ENCODE measurements around the gene DLK1. TPM values are rescaled to one million over a fixed set of nuclear protein-coding genes. Genes with fewer than 3 reads are reported as not detected.

DLK1 gene
- total RNA-seq, 2 donors from 2014 or later: not detected

DNA sequence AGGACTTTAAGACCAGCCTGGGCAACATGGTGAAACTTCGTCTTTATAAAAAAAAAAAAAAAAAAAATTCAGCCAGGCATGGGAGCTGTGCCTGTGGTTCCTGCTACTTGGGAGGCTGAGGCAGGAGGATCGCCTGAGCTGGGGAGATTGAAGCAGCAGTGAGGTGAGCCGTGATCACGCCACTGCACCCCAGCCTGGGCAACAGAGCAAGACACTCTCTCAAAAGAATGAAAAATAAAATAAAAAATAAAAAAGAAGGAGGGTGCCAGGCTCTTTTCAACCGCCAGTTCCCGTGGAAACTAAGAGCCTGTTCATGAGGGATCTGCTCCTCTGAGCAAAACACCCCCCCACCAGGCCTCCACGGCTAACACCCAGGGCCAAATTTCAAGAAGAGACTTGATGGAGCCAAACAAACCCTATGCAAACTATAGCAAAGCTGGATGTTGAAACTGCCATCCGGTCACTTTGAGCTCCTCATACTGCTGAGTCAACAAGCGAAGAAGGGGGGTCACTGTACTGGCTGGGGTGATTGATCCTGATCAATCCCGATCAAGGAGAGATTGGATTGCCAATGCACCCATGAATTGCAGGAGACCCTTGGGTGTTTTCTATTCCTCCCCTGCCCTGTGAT lies 23.4 kb downstream of the DLK1 start:
- DNase-seq: no peak
- no peaks in the 10 kb centered on the region for H3K9me3 Mint-ChIP-seq
- H3K4me3 Mint-ChIP-seq: no peak overlapping the region
- no peaks in the 10 kb centered on the region for H3K36me3 Mint-ChIP-seq (ENCODE audit: insufficient read depth in 2 of 2)
- no peak for ATAC-seq (replicated peaks in 1 of 2)
- H3K27ac Mint-ChIP-seq: no peak overlapping the region
- no peaks in the 10 kb centered on the region for H3K4me1 Mint-ChIP-seq (ENCODE audit: low read depth)
- peaks cover 12% of the 10 kb centered on the region for H3K27me3 Mint-ChIP-seq (ENCODE audit: low read depth)

DNA sequence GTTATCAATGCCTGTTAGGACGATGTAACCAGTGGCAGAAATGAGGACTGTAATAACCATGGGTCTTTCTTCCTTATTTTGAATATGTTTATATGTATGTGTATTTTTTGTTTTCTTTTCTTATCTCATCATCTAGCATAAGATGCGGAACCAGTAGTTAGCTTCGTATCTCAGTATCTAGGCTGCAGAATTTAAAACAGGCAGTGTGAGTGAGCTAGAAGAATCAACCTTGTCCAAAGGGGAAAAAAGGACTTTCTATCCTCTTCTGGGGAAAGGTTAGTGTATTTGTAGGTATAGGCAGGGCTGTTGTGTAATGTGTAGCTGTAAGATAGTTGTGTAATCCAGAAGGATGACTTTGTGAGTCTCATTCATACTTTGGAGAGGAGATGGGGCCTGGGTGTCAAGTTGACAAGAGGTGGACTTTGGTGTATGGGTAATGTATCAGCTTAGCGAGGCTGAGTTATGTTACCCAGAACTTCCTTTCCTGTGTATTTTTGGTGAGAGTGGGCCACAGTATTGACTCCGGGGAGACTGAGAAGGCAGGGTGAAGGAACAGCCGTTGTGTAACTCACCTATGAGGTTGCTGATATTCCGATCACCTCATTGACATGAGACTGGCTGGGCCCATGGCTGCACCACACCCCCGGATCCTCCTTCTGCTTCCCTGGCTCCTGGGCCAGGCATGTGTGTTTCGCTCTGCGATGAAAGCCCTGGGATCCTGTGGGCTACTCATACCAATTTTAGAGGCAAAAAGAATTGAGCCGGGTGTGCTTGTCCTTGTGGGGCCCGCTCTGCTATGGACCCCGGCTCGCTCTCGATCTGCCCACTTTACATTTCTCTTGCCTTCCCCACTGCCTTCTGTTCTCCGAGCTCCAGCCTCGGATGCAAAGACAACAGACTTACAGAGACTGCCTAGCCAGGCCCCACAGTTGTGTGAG lies 24.3 kb downstream of the DLK1 start:
- Mint-ChIP-seq H3K4me1 (ENCODE audit: low read depth) (no peaks in the 10 kb centered on the region), H3K27ac (no peak overlapping the region), H3K4me3 (no peak overlapping the region)

DNA sequence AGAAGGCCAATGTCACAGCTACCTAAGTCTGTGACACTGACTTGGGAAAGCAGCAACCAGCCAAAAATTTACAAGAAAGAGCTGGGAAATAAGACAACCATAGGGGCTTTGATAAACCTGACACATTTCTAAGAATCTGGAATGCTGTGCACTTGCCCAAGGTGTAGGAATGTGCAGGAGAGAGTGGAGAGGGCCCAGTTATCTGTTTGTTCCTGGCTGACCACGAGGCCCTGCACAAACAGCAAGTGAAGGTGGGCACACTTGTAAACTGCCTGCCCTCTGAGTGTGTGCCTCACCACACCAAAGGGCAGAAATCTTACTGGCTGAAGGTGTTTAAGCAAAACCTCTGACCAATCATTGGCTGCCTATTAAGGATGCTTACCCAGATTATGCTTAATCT lies 27.3 kb downstream of the DLK1 start:
- Mint-ChIP-seq H3K27me3 (ENCODE audit: low read depth) (peaks cover 23% of the 10 kb centered on the region), H3K9me3 (no peaks in the 10 kb centered on the region), H3K36me3 (ENCODE audit: insufficient read depth in 2 of 2) (no peaks in the 10 kb centered on the region), H3K27ac (no peak overlapping the region), H3K4me3 (no peak overlapping the region), H3K4me1 (ENCODE audit: low read depth) (no peaks in the 10 kb centered on the region)
- DNase-seq: no peak
- no peak for ATAC-seq (replicated peaks in 1 of 2)

More for the DNA sequence above, 24.3 kb downstream of the DLK1 start:
- Mint-ChIP-seq H3K9me3 (no peaks in the 10 kb centered on the region), H3K27me3 (ENCODE audit: low read depth) (peaks cover 12% of the 10 kb centered on the region), H3K36me3 (ENCODE audit: insufficient read depth in 2 of 2) (no peaks in the 10 kb centered on the region)
- ATAC-seq (replicated peaks in 1 of 2): no peak
- DNase-seq: no peak

DNA sequence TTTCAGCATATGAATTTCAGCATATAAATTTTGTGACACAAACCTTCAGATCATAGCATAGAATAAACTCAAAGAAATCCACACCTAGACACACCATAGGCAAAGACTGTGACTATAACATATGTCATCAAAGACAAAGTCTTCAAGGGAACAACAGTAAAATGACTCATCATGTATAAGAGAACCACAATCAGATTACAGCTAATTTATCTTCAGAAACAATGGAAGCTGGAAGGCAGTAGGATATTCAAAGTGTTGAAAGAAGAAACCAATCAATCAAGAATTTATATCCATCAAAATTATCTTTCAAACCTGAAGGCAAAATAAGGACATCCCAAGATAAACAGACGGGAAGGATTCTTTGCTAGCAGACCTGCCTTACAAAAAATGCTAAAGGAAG lies 29.0 kb downstream of the DLK1 start:
- peaks cover 28% of the 10 kb centered on the region for H3K27me3 Mint-ChIP-seq (ENCODE audit: low read depth)
- no peak overlapping the region for H3K4me3 Mint-ChIP-seq
- H3K4me1 Mint-ChIP-seq (ENCODE audit: low read depth): no peaks in the 10 kb centered on the region
- no peak overlapping the region for H3K27ac Mint-ChIP-seq
- ATAC-seq (replicated peaks in 1 of 2) (peak; percentile 32 to 46), DNase-seq (no peak)
- H3K36me3 Mint-ChIP-seq (ENCODE audit: insufficient read depth in 2 of 2): no peaks in the 10 kb centered on the region
- H3K9me3 Mint-ChIP-seq: no peaks in the 10 kb centered on the region

DNA sequence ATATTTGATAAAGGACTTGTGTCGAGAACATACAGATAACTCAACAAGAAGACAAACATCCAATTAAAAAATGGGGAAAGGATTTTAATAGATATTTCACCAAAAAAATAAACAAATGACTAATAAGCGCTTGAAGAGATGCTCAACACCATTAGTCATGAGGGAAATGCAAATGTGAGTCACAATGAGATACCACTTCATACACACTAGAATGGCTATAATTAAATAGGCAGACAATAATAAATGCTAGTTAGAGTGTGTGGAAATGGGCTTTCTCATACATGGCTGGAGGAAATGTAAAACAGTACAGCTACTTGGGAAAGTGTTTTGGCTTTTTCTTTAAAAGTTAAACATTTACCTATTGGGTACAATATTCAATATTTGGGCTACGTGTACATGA lies 34.8 kb downstream of the DLK1 start:
- DNase-seq: no peak
- H3K36me3 Mint-ChIP-seq (ENCODE audit: insufficient read depth in 2 of 2): no peaks in the 10 kb centered on the region

DNA sequence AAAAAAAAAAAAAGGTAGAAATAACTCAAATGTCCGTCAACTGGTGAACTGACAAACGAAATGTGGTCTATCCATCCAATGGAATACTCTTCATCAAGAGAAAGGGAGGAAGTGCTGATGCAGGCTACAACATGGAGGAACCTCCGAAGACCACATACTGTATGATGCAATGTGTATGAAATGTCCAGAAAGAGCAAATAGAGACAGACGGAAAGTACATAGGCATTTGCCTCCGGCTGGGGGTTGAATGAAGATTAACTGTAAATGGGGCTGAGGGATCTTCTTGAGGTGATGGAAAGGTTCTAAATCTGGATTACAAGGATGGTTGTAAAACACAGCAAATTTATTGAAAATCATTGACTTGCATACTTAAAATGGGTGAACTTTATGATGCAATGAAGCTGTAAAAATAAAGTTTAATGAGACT lies 35.4 kb downstream of the DLK1 start:
- no peaks in the 10 kb centered on the region for H3K36me3 Mint-ChIP-seq (ENCODE audit: insufficient read depth in 2 of 2)
- H3K9me3 Mint-ChIP-seq: no peaks in the 10 kb centered on the region
- ATAC-seq (replicated peaks in 1 of 2) (no peak), DNase-seq (no peak)
- H3K27ac Mint-ChIP-seq: no peak overlapping the region
- H3K27me3 Mint-ChIP-seq (ENCODE audit: low read depth): peaks cover 35% of the 10 kb centered on the region
- H3K4me3 Mint-ChIP-seq: no peak overlapping the region
- no peaks in the 10 kb centered on the region for H3K4me1 Mint-ChIP-seq (ENCODE audit: low read depth)

More for the DNA sequence above, 34.8 kb downstream of the DLK1 start:
- Mint-ChIP-seq H3K9me3 (no peaks in the 10 kb centered on the region), H3K27me3 (ENCODE audit: low read depth) (peaks cover 35% of the 10 kb centered on the region), H3K27ac (no peak overlapping the region), H3K4me1 (ENCODE audit: low read depth) (no peaks in the 10 kb centered on the region), H3K4me3 (no peak overlapping the region)
- no peak for ATAC-seq (replicated peaks in 1 of 2)

DNA sequence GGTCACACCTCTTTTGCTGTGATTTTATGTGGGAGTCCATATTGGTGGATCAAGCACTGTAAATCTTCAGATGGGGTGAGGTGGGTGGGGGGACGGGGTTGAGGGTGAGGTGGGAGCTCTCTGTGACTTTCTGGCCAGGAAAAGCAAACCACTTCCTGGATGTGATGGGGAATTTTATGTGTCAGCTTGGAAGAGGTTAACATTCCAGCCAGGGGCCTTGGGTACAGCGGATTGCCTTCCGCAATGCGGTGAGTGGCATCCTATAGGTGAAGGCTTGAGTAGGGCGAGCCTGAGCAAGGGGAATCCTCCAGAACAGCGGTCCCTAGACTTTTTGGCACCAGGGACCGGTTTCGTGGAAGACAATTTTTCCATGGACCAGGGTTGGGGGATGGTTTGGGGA lies 36.2 kb downstream of the DLK1 start:
- no peak overlapping the region for H3K4me3 Mint-ChIP-seq
- peaks cover 34% of the 10 kb centered on the region for H3K27me3 Mint-ChIP-seq (ENCODE audit: low read depth)
- H3K4me1 Mint-ChIP-seq (ENCODE audit: low read depth): no peaks in the 10 kb centered on the region
- H3K9me3 Mint-ChIP-seq: no peaks in the 10 kb centered on the region
- no peak overlapping the region for H3K27ac Mint-ChIP-seq
- ATAC-seq (replicated peaks in 1 of 2): no peak
- no peaks in the 10 kb centered on the region for H3K36me3 Mint-ChIP-seq (ENCODE audit: insufficient read depth in 2 of 2)
- no peak for DNase-seq

DNA sequence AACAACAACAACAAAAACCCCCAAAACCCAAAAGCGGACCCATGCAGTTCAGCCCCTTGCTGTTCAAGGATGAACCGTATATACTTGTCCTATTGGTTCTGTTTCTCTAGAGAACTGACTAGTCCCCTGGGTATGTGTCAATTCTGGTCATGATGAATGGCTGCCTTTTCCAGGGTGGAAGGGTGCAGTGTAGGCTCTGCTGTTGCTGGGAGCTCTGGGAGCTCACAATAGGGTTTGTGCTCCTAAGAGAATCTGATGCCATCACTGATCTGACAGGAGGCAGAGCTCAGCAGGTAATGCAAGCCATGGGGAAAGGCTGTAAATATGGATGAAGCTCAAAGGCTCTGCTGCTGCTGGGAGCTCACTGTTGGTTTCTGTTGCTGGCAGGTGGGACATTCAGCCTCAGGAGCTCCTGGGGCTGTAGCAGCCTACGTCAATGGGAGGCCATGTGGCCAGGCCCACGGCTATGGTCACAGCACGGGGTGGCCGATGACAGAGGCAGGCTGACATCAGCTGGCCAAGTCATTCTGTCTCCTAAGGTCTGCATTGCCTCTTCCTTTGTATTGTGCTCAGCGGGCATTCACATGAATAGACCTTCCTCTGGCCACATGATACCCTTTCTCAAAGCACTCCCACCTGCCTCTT lies 37.9 kb downstream of the DLK1 start:
- peaks cover 18% of the 10 kb centered on the region for H3K27me3 Mint-ChIP-seq (ENCODE audit: low read depth)
- H3K36me3 Mint-ChIP-seq (ENCODE audit: insufficient read depth in 2 of 2): no peaks in the 10 kb centered on the region
- no peak for DNase-seq
- no peaks in the 10 kb centered on the region for H3K9me3 Mint-ChIP-seq
- no peak for ATAC-seq (replicated peaks in 1 of 2)
- no peak overlapping the region for H3K4me3 Mint-ChIP-seq
- no peaks in the 10 kb centered on the region for H3K4me1 Mint-ChIP-seq (ENCODE audit: low read depth)
- H3K27ac Mint-ChIP-seq: no peak overlapping the region

DNA sequence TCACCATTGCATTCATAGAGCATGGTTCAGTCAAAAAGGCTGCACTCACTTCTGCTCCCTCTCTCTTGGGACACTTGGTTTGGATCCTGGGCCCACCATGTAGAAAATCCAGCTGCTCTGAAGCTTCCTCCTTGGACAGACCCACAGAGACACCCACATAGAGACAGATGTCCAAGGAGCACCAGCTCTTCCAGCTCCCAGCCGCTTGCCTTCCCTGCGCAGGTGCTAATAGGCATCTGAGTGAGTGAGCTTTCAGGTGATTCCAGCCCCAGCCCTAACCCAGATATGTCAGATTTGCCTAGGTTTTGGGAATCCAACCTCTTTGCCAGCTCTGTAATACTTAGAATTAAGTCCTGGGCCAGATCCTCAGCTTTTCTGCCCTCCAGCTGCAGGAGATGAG lies 38.6 kb downstream of the DLK1 start:
- Mint-ChIP-seq H3K27ac (no peak overlapping the region), H3K36me3 (ENCODE audit: insufficient read depth in 2 of 2) (no peaks in the 10 kb centered on the region), H3K4me3 (no peak overlapping the region), H3K4me1 (ENCODE audit: low read depth) (no peaks in the 10 kb centered on the region), H3K9me3 (no peaks in the 10 kb centered on the region), H3K27me3 (ENCODE audit: low read depth) (peaks cover 18% of the 10 kb centered on the region)
- ATAC-seq (replicated peaks in 1 of 2): no peak
- DNase-seq: no peak

DNA sequence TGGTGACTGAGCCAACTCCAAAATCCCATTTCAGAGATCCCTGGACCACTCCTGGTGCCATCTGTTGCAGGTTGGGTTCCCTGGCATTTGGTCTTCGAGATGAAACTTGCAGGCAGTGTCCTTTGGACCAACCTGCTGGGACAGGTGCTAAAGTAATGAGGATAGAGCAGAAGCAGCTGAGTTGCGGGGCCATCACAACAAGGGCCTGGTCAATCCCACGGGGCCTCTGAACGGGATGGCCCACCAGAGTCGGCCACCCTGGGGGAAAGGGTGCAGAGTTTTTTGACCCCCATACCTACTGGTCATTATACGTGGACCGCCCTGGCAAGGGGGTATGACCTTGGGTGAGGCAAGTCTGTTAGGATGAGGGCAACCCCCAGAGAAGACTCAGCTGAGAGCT lies 39.3 kb downstream of the DLK1 start:
- no peaks in the 10 kb centered on the region for H3K4me1 Mint-ChIP-seq (ENCODE audit: low read depth)

DNA sequence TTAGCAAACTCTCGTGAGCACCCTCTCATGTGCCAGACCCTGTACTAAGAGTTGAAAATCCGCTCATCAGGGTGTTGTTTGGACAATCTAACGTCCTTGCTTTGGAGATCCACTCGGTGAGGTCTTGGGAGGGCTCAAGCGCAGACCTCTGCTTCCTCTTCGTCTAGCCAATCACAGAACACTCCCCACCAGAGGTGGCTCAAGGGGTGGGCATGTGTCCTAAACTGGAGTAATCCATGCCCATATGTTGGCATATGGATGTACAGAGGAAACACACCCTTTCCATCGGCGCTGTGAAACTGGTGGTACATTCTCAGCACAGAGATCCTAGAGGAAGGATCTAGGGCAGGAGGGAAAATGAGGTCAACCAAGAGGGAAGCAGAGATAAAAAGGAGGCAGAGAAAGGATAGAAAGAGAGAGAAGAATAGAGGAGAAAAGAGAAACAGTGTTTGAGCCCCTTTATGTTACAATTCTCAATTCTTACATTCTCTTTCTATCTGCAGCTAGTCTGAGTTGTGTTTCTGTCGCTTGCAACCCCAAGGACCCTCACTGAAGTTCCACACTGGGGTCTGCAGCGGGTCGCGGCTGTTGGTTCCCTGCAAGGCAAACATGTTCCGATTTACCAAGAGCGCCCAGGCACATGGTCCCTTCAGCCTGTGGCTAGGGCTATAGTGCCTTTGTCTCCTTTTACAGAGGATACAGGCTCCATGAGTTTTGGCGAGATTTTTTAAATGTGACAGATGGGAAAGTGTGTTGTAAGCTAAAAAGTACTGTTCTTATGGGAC lies 40.5 kb downstream of the DLK1 start:
- Mint-ChIP-seq H3K9me3 (no peaks in the 10 kb centered on the region), H3K36me3 (ENCODE audit: insufficient read depth in 2 of 2) (no peaks in the 10 kb centered on the region), H3K27me3 (ENCODE audit: low read depth) (peaks cover 18% of the 10 kb centered on the region), H3K4me1 (ENCODE audit: low read depth) (no peaks in the 10 kb centered on the region), H3K4me3 (no peak overlapping the region), H3K27ac (no peak overlapping the region)
- ATAC-seq (replicated peaks in 1 of 2): no peak
- no peak for DNase-seq

More for the DNA sequence above, 39.3 kb downstream of the DLK1 start:
- Mint-ChIP-seq H3K27me3 (ENCODE audit: low read depth) (peaks cover 18% of the 10 kb centered on the region), H3K4me3 (no peak overlapping the region), H3K36me3 (ENCODE audit: insufficient read depth in 2 of 2) (no peaks in the 10 kb centered on the region), H3K27ac (no peak overlapping the region), H3K9me3 (no peaks in the 10 kb centered on the region)
- no peak for ATAC-seq (replicated peaks in 1 of 2)
- DNase-seq: no peak

DNA sequence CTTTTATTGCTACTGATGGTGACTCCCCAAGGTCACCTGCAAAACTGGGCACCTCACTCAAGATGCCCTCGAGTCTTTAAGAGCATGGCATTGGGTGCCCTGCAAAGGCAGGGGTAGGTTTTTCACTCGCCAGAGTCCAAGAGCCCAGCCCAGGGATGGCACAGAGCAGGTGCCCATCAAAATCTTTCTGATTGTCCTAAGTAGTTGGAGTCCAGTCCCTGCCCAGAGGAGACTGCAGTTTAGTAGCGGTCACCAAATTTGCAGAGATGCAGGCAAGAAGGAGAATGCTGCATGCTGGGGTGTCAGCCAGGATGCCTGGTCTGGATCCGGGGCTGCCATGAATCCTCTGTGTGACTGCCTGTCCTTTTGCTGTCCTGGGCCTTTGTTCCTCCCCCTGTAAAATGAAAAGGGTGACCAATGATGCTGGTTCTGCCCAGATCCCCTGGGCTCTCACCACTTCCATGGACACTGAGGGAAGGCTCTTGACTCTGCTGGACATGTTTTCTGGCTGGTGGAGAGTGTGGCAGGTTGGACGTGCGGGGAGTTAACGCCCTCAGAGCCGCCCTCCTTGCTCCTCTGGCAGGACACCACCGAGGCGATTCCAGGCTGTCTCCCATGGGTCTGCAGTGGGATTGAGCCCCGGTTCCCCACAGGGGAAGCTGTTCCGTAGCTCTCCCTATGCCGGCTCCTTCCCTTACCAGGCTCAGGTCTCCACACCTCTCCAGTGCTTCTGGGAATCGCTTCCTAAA lies 41.3 kb downstream of the DLK1 start:
- Mint-ChIP-seq H3K36me3 (ENCODE audit: insufficient read depth in 2 of 2) (no peaks in the 10 kb centered on the region), H3K27me3 (ENCODE audit: low read depth) (peaks cover 18% of the 10 kb centered on the region), H3K27ac (no peak overlapping the region), H3K4me1 (ENCODE audit: low read depth) (no peaks in the 10 kb centered on the region), H3K9me3 (no peaks in the 10 kb centered on the region), H3K4me3 (no peak overlapping the region)
- no peak for DNase-seq
- no peak for ATAC-seq (replicated peaks in 1 of 2)

Data from activated T-cell treated with anti-CD3 and anti-CD28 coated beads, Interleukin-2, amount 50 U/mL, for 72 hours (primary cell).